ENCODE data around the gene FSTL5. TPM values are rescaled to one million over a fixed set of nuclear protein-coding genes. Genes with fewer than 3 reads are reported as not detected.
"Not testable (repeated sequence)": the region's sequence is repeated elsewhere in the genome, so short reads cannot be mapped to it uniquely, and the experiment has no call there.

The FSTL5 gene
- total RNA-seq, 1 donor: not detected

GRCh38 chr4:162104459-162105124 lies 59.2 kb downstream of the FSTL5 start:
- DNase-seq (ENCODE audit: insufficient read length, low spot score, missing footprints): no peak
- TF ChIP-seq CTCF (IDR thresholded peaks at IDR 0.05; ENCODE audit: extremely low read depth, low read depth, low read length): no peak

GRCh38 chr4:162103908-162104307 lies 59.9 kb downstream of the FSTL5 start:
- H3K4me2 ChIP-seq (ENCODE audit: insufficient read depth, low read length); DNase-seq (ENCODE audit: insufficient read length, low spot score, missing footprints); H3K4me3 ChIP-seq (ENCODE audit: insufficient read depth, low read length); H3K79me2 ChIP-seq (ENCODE audit: insufficient read depth, low read length); H3K27ac ChIP-seq (ENCODE audit: low read depth, low read length); H3K4me1 ChIP-seq (ENCODE audit: insufficient read depth, low read length); H3K36me3 ChIP-seq (ENCODE audit: insufficient read depth, low read length); H4K20me1 ChIP-seq (ENCODE audit: insufficient read depth, low read length); H3K27me3 ChIP-seq (ENCODE audit: insufficient read depth, low read length); H3K9me3 ChIP-seq (ENCODE audit: low read depth, low read length); H2AFZ ChIP-seq (ENCODE audit: low read length): not testable (repeated sequence)

More at GRCh38 chr4:162104459-162105124, 59.2 kb downstream of the FSTL5 start:
- Histone ChIP-seq H3K4me1 (ENCODE audit: insufficient read depth, low read length) (no peaks in the 10 kb centered on the region), H3K36me3 (ENCODE audit: insufficient read depth, low read length) (no peaks in the 10 kb centered on the region), H3K27me3 (ENCODE audit: insufficient read depth, low read length) (no peaks in the 10 kb centered on the region), H4K20me1 (ENCODE audit: insufficient read depth, low read length) (no peaks in the 10 kb centered on the region), H3K4me2 (ENCODE audit: insufficient read depth, low read length) (no peak overlapping the region), H2AFZ (ENCODE audit: low read length) (no peak overlapping the region), H3K4me3 (ENCODE audit: insufficient read depth, low read length) (no peak overlapping the region), H3K27ac (ENCODE audit: low read depth, low read length) (no peak overlapping the region), H3K79me2 (ENCODE audit: insufficient read depth, low read length) (no peaks in the 10 kb centered on the region), H3K9me3 (ENCODE audit: low read depth, low read length) (peaks cover 6% of the 10 kb centered on the region)

DNA sequence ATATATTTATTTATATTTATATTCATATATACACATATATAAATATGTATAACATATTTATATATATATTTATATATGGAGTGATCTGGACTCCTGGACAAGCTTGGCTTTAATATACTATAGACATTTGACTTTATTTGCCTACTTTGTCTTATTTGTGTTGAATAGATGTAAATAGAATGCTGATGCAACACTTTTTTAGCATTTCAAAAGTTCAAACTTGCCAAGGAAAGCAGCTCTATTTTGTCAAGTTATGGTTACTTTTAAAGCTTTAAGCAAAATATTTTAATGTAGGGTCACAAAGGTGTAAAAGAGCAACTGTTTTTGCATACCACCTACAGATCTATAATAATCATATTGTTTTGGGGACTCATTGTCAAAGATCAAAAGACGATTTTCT lies 61.1 kb downstream of the FSTL5 start:
- no peak overlapping the region for H3K4me3 ChIP-seq (ENCODE audit: insufficient read depth, low read length)
- no peaks in the 10 kb centered on the region for H3K4me1 ChIP-seq (ENCODE audit: insufficient read depth, low read length)
- no peak overlapping the region for H3K27ac ChIP-seq (ENCODE audit: low read depth, low read length)
- H2AFZ ChIP-seq (ENCODE audit: low read length): no peak overlapping the region
- H4K20me1 ChIP-seq (ENCODE audit: insufficient read depth, low read length): no peaks in the 10 kb centered on the region
- H3K9me3 ChIP-seq (ENCODE audit: low read depth, low read length): peaks cover 6% of the 10 kb centered on the region
- TF ChIP-seq CTCF (IDR thresholded peaks at IDR 0.05; ENCODE audit: extremely low read depth, low read depth, low read length): no peak
- H3K27me3 ChIP-seq (ENCODE audit: insufficient read depth, low read length): no peaks in the 10 kb centered on the region
- H3K36me3 ChIP-seq (ENCODE audit: insufficient read depth, low read length): no peaks in the 10 kb centered on the region
- H3K4me2 ChIP-seq (ENCODE audit: insufficient read depth, low read length): no peak overlapping the region
- DNase-seq (ENCODE audit: insufficient read length, low spot score, missing footprints): no peak
- H3K79me2 ChIP-seq (ENCODE audit: insufficient read depth, low read length): no peaks in the 10 kb centered on the region

GRCh38 chr4:162101337-162101736 lies 62.5 kb downstream of the FSTL5 start:
- DNase-seq (ENCODE audit: insufficient read length, low spot score, missing footprints): no peak

More at GRCh38 chr4:162101337-162101736, 62.5 kb downstream of the FSTL5 start:
- no peak for TF ChIP-seq CTCF (IDR thresholded peaks at IDR 0.05; ENCODE audit: extremely low read depth, low read depth, low read length)
- H4K20me1 ChIP-seq (ENCODE audit: insufficient read depth, low read length): no peaks in the 10 kb centered on the region
- H3K4me1 ChIP-seq (ENCODE audit: insufficient read depth, low read length): no peaks in the 10 kb centered on the region
- no peak overlapping the region for H3K4me3 ChIP-seq (ENCODE audit: insufficient read depth, low read length)
- H2AFZ ChIP-seq (ENCODE audit: low read length): no peak overlapping the region
- H3K27ac ChIP-seq (ENCODE audit: low read depth, low read length): no peak overlapping the region
- peaks cover 6% of the 10 kb centered on the region for H3K9me3 ChIP-seq (ENCODE audit: low read depth, low read length)
- no peaks in the 10 kb centered on the region for H3K36me3 ChIP-seq (ENCODE audit: insufficient read depth, low read length)
- no peaks in the 10 kb centered on the region for H3K27me3 ChIP-seq (ENCODE audit: insufficient read depth, low read length)
- H3K4me2 ChIP-seq (ENCODE audit: insufficient read depth, low read length): no peak overlapping the region
- no peaks in the 10 kb centered on the region for H3K79me2 ChIP-seq (ENCODE audit: insufficient read depth, low read length)

Data from osteoblast (primary cell).